Endothelial cell of umbilical vein (primary cell): ENCODE results near the gene ZNF3. TPM values are rescaled to one million over a fixed set of nuclear protein-coding genes. Genes with fewer than 3 reads are reported as not detected.

Experiments
- BruUV-seq: library from RNA; stranded (reverse); fragments of 400-500 nt; replicated peaks from 2 replicates; lab custom pipeline; 2021; lab: Mats Ljungman, UMichigan
- CTCF ChIA-PET: fragments of 300-600, 350-600 bp; sonication (Branson Sonifier 250); formaldehyde crosslinking; loops from one replicate; lab custom pipeline; 2021; ENCODE audit warnings: antibody characterized with exemption, inconsistent platforms; lab: Charles Lee
- POLR2A ChIA-PET: fragments of 300-600, 350-600 bp; sonication (Branson Sonifier 250); formaldehyde crosslinking; loops from one replicate; lab custom pipeline; 2021; ENCODE audit warnings: antibody characterized with exemption, inconsistent platforms; lab: Charles Lee
- DNase-seq: peaks from one replicate; pipeline ENCODE4 v3.0.0-alpha.2; 2011; ENCODE audit warnings: low read depth, low spot score
- FAIRE-seq: peaks from 2 replicates; lab custom pipeline; 2011; peaks lifted over from hg19 to GRCh38; lab: Jason Lieb, UNC
- H2AFZ ChIP-seq: 2 replicates; pipeline ENCODE4 v1.6.0; 2012; ENCODE audit warnings: low read depth, low read length, control low read depth, inconsistent platforms
- H3K27ac ChIP-seq: 2 replicates; pipeline ENCODE4 v1.5.1; 2011; ENCODE audit warnings: low read depth, mild to moderate bottlenecking, control low read depth, low read length, moderate library complexity; ENCODE audit not compliant: insufficient read depth
- H3K27me3 ChIP-seq, 2 experiments: 2 replicates each; pipeline versions ENCODE4 v1.6.0 to v1.6.1; 2011; ENCODE audit warnings: low read length in 2 of 2, mixed read lengths in 1 of 2; ENCODE audit not compliant: control insufficient read depth in 2 of 2, insufficient read depth in 2 of 2
- H3K36me3 ChIP-seq, 2 experiments: 2 replicates in 1 of 2; 3 replicates in 1 of 2; pipeline ENCODE4 v1.5.1; 2011; ENCODE audit warnings: low read length in 2 of 2, mild to moderate bottlenecking in 1 of 2, moderate library complexity in 1 of 2; ENCODE audit not compliant: control insufficient read depth in 2 of 2, insufficient read depth in 2 of 2; ENCODE audit errors: extremely low read depth in 1 of 2
- H3K4me1 ChIP-seq: 3 replicates; pipeline ENCODE4 v1.5.1; 2011; ENCODE audit warnings: mild to moderate bottlenecking, low read length; ENCODE audit not compliant: control insufficient read depth, insufficient read depth; ENCODE audit errors: extremely low read depth
- H3K4me2 ChIP-seq: 2 replicates; pipeline ENCODE4 v1.6.1; 2011; ENCODE audit warnings: low read length, control low read depth, mixed read lengths; ENCODE audit not compliant: insufficient read depth
- H3K4me3 ChIP-seq, 3 experiments: fragments of 200-600 bp in 1 of 3; sonication (generic), shearing (Covaris generic) in 1 of 3; replicated peaks in 1 of 3; 2 replicates each; pipeline ENCODE4 v1.5.1; 2011 to 2016; ENCODE audit warnings: control low read depth in 3 of 3, low read length in 3 of 3, mild to moderate bottlenecking in 2 of 3, inconsistent platforms in 1 of 3, low read depth in 1 of 3, moderate library complexity in 1 of 3; ENCODE audit not compliant: insufficient read depth in 1 of 3
- H3K79me2 ChIP-seq: 2 replicates; pipeline ENCODE4 v1.6.0; 2012; ENCODE audit warnings: low read length, inconsistent platforms; ENCODE audit not compliant: control insufficient read depth, insufficient read depth
- H3K9ac ChIP-seq: replicated peaks from 2 replicates; pipeline ENCODE3; 2011; ENCODE audit warnings: low read length, control low read depth; ENCODE audit not compliant: insufficient read depth; ENCODE audit errors: extremely low read depth
- H3K9me1 ChIP-seq: replicated peaks from 3 replicates; pipeline ENCODE4 v1.6.0; 2011; ENCODE audit warnings: mild to moderate bottlenecking, low read length; ENCODE audit not compliant: control insufficient read depth, insufficient read depth; ENCODE audit errors: extremely low read depth
- H3K9me3 ChIP-seq: replicated peaks from 2 replicates; pipeline ENCODE4 v1.5.1; 2012; ENCODE audit warnings: low read length, inconsistent platforms; ENCODE audit not compliant: control insufficient read depth, insufficient read depth
- H4K20me1 ChIP-seq: replicated peaks from 2 replicates; pipeline ENCODE3; 2011; ENCODE audit warnings: mild to moderate bottlenecking, low read length; ENCODE audit not compliant: control insufficient read depth, insufficient read depth; ENCODE audit errors: extremely low read depth
- CTCF ChIP-seq, 2 donors: IDR thresholded peaks; 1 replicate in 1 of 2; 2 replicates in 1 of 2; pipeline ENCODE4 v1.5.1; 2011; ENCODE audit warnings: low read length in 2 of 2, mild to moderate bottlenecking in 2 of 2, moderate library complexity in 2 of 2, control low read depth in 1 of 2, inconsistent platforms in 1 of 2, low read depth in 1 of 2; ENCODE audit not compliant: insufficient read depth in 1 of 2; ENCODE audit errors: extremely low read depth in 1 of 2
- EZH2 ChIP-seq: IDR thresholded peaks from 2 replicates; pipeline ENCODE4 v1.6.1; 2012; ENCODE audit warnings: borderline replicate concordance, low read depth, mild to moderate bottlenecking, moderate library complexity, low read length, inconsistent platforms; ENCODE audit not compliant: severe bottlenecking
- FOS ChIP-seq: IDR thresholded peaks from 2 replicates; pipeline ENCODE4 v1.6.1; 2011; ENCODE audit warnings: mild to moderate bottlenecking, low read length, moderate library complexity, borderline replicate concordance; ENCODE audit not compliant: insufficient read depth
- GATA2 ChIP-seq: IDR thresholded peaks from 2 replicates; pipeline ENCODE4 v1.7.0; 2011; ENCODE audit warnings: low read depth, mild to moderate bottlenecking, moderate library complexity, mixed read lengths, low read length; ENCODE audit not compliant: insufficient read length, insufficient read depth
- JUN ChIP-seq: IDR thresholded peaks from 2 replicates; pipeline ENCODE4 v1.6.1; 2011; ENCODE audit warnings: borderline replicate concordance, low read depth; ENCODE audit not compliant: insufficient read length, insufficient read depth
- MAX ChIP-seq: IDR thresholded peaks from 2 replicates; pipeline ENCODE4 v1.6.1; 2011; ENCODE audit not compliant: insufficient read depth, insufficient read length
- MYC ChIP-seq: IDR thresholded peaks from one replicate; pipeline ENCODE4 v1.6.1; 2011; ENCODE audit warnings: mild to moderate bottlenecking, low read depth, low read length
- POLR2A ChIP-seq: IDR thresholded peaks from 2 replicates; pipeline ENCODE4 v1.6.1; 2012; ENCODE audit warnings: low read depth, mild to moderate bottlenecking, control low read depth, low read length
- POLR2AphosphoS5 ChIP-seq: IDR thresholded peaks from 2 replicates; pipeline ENCODE4 v1.6.1; 2012; ENCODE audit warnings: low read depth, mild to moderate bottlenecking, control low read depth, low read length, moderate library complexity; ENCODE audit not compliant: insufficient read depth
- dilution Hi-C: fragments of 300-500 bp; cut with MboI; formaldehyde crosslinking; loops from one replicate; pipeline ENCODE4 v1.15.0; 2019; ENCODE audit warnings: low sequenced_read_pairs; ENCODE audit not compliant: extremely low pct_ligation_motif_present
- intact Hi-C: fragments of 100-400 bp; cut with micrococcal nuclease; formaldehyde crosslinking; loops from one replicate; pipeline ENCODE4 v1.10.0; 2022
- polyA plus RNA-seq, 4 experiments: library from polyadenylated mRNA; depleted of rRNA in 3 of 4; stranded (reverse) in 3 of 4; unstranded in 1 of 4; fragments of >200 nt; gene quantifications; 2 replicates each; pipeline versions ENCODE4 v1.2.1 to v1.2.3, GENCODE V29; 2011 to 2012; ENCODE audit warnings: missing spikeins in 1 of 4
- total RNA-seq: library from RNA; stranded (reverse); gene quantifications from 2 replicates; pipeline ENCODE4 v1.2.3, GENCODE V29; 2021

Gene ZNF3
- total and polyA plus RNA-seq, 2 donors (not counting 3 experiments of a cell fraction or from before 2014, with no cell fraction given) = 21.8 to 30.9 TPM

GRCh38 chr7:100033526-100033925 lies 48.0 kb downstream of the ZNF3 start:
- TF ChIP-seq MAX (no peak), GATA2 (no peak), JUN (no peak), EZH2 (no peak), FOS (no peak), CTCF (IDR thresholded peaks at IDR 0.05; ENCODE audit: extremely low read depth in 1 of 2, insufficient read depth in 1 of 2, low read depth in 1 of 2, low read length in 2 of 2) (no peak), POLR2AphosphoS5 (no peak), MYC (no peak), POLR2A (no peak)
- H3K79me2 ChIP-seq = no peaks in the 10 kb centered on the region
- intact Hi-C loops = no loop called here
- no peak overlapping the region for H3K4me2 ChIP-seq
- H3K9me3 ChIP-seq = no peaks in the 10 kb centered on the region
- no peaks in the 10 kb centered on the region for H4K20me1 ChIP-seq
- DNase-seq (no peak), FAIRE-seq (no peak)
- dilution Hi-C loops = no loop called here
- ChIA-PET CTCF (interaction anchor here (0.6 to 1.4 kb wide), 2 partner anchors 12 to 43 kb away, joined by 3 read pairs; no protein-coding TSS in a partner anchor), POLR2A (interaction anchor here (1.2 kb wide), 1 partner anchor 18 kb away, joined by 3 read pairs; the partner anchor contains the start of gene ZKSCAN1)
- H3K36me3 ChIP-seq = peaks cover 26 to 47% of the 10 kb centered on the region in 2 experiments
- H3K27ac ChIP-seq = no peak overlapping the region
- BruUV-seq = no TSS peak
- H3K27me3 ChIP-seq = no peaks in the 10 kb centered on the region
- peaks cover 9% of the 10 kb centered on the region for H3K4me1 ChIP-seq
- H3K9ac ChIP-seq = no peak overlapping the region
- H3K4me3 ChIP-seq = no peak overlapping the region
- no peaks in the 10 kb centered on the region for H3K9me1 ChIP-seq
- H2AFZ ChIP-seq = no peak overlapping the region
